PC-9 (cell line): ENCODE data around the gene OR4D2. TPM values are rescaled to one million over a fixed set of nuclear protein-coding genes. Genes with fewer than 3 reads are reported as not detected.

ENCODE experiments used
- BruUV-seq: library from RNA; stranded (reverse); fragments of 400-500 nt; replicated peaks from 2 replicates; lab custom pipeline; 2021; lab: Mats Ljungman, UMichigan
- CTCF ChIA-PET: fragments of 300-600 bp; sonication (Branson Sonifier 250); formaldehyde crosslinking; loops from one replicate; lab custom pipeline; 2022; ENCODE audit warnings: antibody characterized with exemption; lab: Charles Lee
- POLR2A ChIA-PET: fragments of 300-600 bp; sonication (Branson Sonifier 250); formaldehyde crosslinking; loops from one replicate; lab custom pipeline; 2022; ENCODE audit warnings: antibody characterized with exemption; ENCODE audit not compliant: unreplicated experiment; lab: Charles Lee
- DNase-seq, 2 experiments: peaks; one replicate each; pipeline versions ENCODE4 v3.0.0 to v3.0.0-alpha.2; 2015 to 2022; ENCODE audit warnings: mixed read lengths in 1 of 2
- H2AFZ ChIP-seq: fragments of 200-600 bp; sonication (generic); 2 replicates; pipeline ENCODE4 v1.8.1; 2017; ENCODE audit warnings: antibody characterized with exemption
- H3F3A ChIP-seq: fragments of 200-600 bp; sonication (generic); 2 replicates; pipeline ENCODE4 v1.8.1; 2017; ENCODE audit warnings: antibody characterized with exemption, mild to moderate bottlenecking, low read depth; ENCODE audit not compliant: insufficient read depth
- H3K27ac ChIP-seq: fragments of 200-600 bp; sonication (generic); 2 replicates; pipeline ENCODE4 v1.6.1; 2016; ENCODE audit warnings: mixed run types
- H3K27me3 ChIP-seq: fragments of 200-600 bp; sonication (generic); 2 replicates; pipeline ENCODE4 v1.6.1; 2016; ENCODE audit warnings: low read depth, mixed run types; ENCODE audit not compliant: insufficient read depth
- H3K36me3 ChIP-seq: fragments of 200-600 bp; sonication (generic); 2 replicates; pipeline ENCODE4 v1.6.1; 2016; ENCODE audit warnings: low read depth, mixed run types
- H3K4me1 ChIP-seq: fragments of 200-600 bp; sonication (generic); replicated peaks from 2 replicates; pipeline ENCODE4 v1.6.1; 2016; ENCODE audit warnings: mixed run types; ENCODE audit not compliant: insufficient read depth
- H3K4me2 ChIP-seq: fragments of 200-600 bp; sonication (generic); 2 replicates; pipeline ENCODE4 v1.6.1; 2017; ENCODE audit warnings: mixed run types
- H3K4me3 ChIP-seq: fragments of 200-600 bp; sonication (generic); 2 replicates; pipeline ENCODE4 v1.6.1; 2016; ENCODE audit warnings: mixed run types
- H3K79me2 ChIP-seq: fragments of 200-600 bp; sonication (generic); 2 replicates; pipeline ENCODE4 v1.6.1; 2017; ENCODE audit warnings: low read depth, mixed run types
- H3K9me2 ChIP-seq: fragments of 200-600 bp; sonication (generic); 2 replicates; pipeline ENCODE4 v1.8.1; 2017; ENCODE audit warnings: mild to moderate bottlenecking; ENCODE audit not compliant: insufficient read depth
- H3K9me3 ChIP-seq: fragments of 200-600 bp; sonication (generic); 2 replicates; pipeline ENCODE4 v1.8.1; 2016; ENCODE audit warnings: low read depth; ENCODE audit not compliant: insufficient read depth
- H4K20me1 ChIP-seq: fragments of 200-600 bp; sonication (generic); 2 replicates; pipeline ENCODE4 v1.8.1; 2017; ENCODE audit not compliant: insufficient read depth
- EZH2 ChIP-seq: fragments of 200-600 bp; sonication (generic); IDR thresholded peaks from 2 replicates; pipeline ENCODE4 v1.8.0; 2017; ENCODE audit warnings: antibody characterized with exemption, low read depth
- intact Hi-C: fragments of 100-400 bp; cut with micrococcal nuclease; formaldehyde crosslinking; loops from one replicate; pipeline ENCODE4 v1.10.0; 2022; ENCODE audit not compliant: unreplicated experiment
- total RNA-seq: library from RNA; stranded (reverse); gene quantifications from 2 replicates; pipeline ENCODE4 v1.2.3, GENCODE V29; 2021
- TF ChIP-seq, protein P1 (sequence below): fragments of 200-600 bp; sonication (generic); conservative IDR thresholded peaks from 2 replicates; pipeline ENCODE4 v1.6.1; 2017; ENCODE audit warnings: mixed run types, antibody characterized with exemption, mild to moderate bottlenecking, moderate library complexity

The OR4D2 gene
- total RNA-seq, 1 experiment from 2014 or later: not detected

DNA sequence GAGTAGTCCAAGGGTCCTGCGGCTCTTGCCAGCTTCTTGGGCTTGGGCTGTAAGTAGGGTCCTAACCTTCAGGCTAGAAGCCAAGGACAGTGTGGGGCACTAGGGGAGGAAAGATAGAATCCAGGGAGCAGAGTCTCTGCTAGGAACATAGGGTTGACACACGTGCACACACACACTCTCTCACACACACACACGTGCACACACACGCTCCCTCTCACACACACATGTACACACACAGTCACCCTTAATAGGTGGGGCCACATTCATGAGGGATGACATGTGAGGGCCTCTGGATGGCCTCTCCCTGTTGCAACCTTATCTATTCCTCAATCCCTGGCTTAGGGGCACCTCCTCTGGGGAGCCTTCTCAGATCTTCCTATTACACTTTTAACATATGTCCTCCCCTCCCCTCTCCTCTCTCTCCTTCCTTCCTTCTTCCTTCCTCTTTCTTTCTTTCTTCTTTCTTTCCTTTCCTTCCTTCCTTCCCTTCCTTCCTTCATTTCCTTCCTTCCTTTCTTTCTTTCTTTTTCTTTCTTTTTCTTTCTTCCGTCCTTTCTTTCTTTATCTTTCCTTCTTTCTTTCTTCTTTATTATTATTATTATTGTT, 28.8 kb downstream of the OR4D2 start:
- no peaks in the 10 kb centered on the region for H3K36me3 ChIP-seq
- H3K27me3 ChIP-seq: peaks cover 96% of the 10 kb centered on the region
- H3K9me2 ChIP-seq: no peaks in the 10 kb centered on the region
- peak in 1 of 2 experiments; percentile 31 for DNase-seq
- H4K20me1 ChIP-seq: no peaks in the 10 kb centered on the region
- no peak overlapping the region for H3K4me3 ChIP-seq
- no peak overlapping the region for H3K27ac ChIP-seq
- no peaks in the 10 kb centered on the region for H3K4me1 ChIP-seq
- H3F3A ChIP-seq: no peaks in the 10 kb centered on the region
- H3K79me2 ChIP-seq: no peaks in the 10 kb centered on the region
- intact Hi-C loops: no loop called here
- H3K9me3 ChIP-seq: no peaks in the 10 kb centered on the region
- no peak overlapping the region for H2AFZ ChIP-seq
- no peak overlapping the region for H3K4me2 ChIP-seq
- ChIA-PET POLR2A (no interaction called here), CTCF (no interaction called here)
- BruUV-seq: no TSS peak
- TF ChIP-seq, protein P1, sequence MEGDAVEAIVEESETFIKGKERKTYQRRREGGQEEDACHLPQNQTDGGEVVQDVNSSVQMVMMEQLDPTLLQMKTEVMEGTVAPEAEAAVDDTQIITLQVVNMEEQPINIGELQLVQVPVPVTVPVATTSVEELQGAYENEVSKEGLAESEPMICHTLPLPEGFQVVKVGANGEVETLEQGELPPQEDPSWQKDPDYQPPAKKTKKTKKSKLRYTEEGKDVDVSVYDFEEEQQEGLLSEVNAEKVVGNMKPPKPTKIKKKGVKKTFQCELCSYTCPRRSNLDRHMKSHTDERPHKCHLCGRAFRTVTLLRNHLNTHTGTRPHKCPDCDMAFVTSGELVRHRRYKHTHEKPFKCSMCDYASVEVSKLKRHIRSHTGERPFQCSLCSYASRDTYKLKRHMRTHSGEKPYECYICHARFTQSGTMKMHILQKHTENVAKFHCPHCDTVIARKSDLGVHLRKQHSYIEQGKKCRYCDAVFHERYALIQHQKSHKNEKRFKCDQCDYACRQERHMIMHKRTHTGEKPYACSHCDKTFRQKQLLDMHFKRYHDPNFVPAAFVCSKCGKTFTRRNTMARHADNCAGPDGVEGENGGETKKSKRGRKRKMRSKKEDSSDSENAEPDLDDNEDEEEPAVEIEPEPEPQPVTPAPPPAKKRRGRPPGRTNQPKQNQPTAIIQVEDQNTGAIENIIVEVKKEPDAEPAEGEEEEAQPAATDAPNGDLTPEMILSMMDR: no peak
- no peak for TF ChIP-seq EZH2

DNA sequence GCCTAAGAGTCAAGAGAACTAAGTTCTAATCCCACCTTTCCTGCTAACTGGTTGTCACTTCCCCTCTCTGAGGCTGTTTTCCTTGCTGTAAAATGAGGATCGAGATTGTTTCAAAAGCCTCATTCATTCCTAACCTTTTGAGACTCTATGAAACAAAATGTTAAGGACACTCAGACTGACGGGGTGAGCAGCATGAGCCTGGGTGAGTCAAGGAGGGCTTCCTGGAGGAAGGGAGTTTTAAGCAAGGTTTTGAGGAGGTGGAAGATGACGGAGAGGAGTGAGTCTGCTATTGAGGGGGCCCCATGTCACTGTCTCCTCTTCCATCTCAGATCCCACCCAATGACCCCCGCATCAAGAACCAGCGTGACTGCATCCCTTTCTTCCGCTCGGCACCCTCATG, 29.8 kb downstream of the OR4D2 start:
- Histone ChIP-seq H3K4me3 (no peak overlapping the region), H3K4me1 (no peaks in the 10 kb centered on the region), H3K27ac (no peak overlapping the region), H3K27me3 (peaks cover 88% of the 10 kb centered on the region), H3K79me2 (no peaks in the 10 kb centered on the region), H3K4me2 (no peak overlapping the region), H4K20me1 (no peaks in the 10 kb centered on the region), H3K9me3 (no peaks in the 10 kb centered on the region), H3K9me2 (no peaks in the 10 kb centered on the region), H3F3A (no peaks in the 10 kb centered on the region), H2AFZ (no peak overlapping the region), H3K36me3 (no peaks in the 10 kb centered on the region)
- intact Hi-C loops: no loop called here
- BruUV-seq: no TSS peak
- ChIA-PET CTCF (no interaction called here), POLR2A (no interaction called here)
- TF ChIP-seq, protein P1: no peak
- TF ChIP-seq EZH2: no peak
- DNase-seq: no peak

DNA sequence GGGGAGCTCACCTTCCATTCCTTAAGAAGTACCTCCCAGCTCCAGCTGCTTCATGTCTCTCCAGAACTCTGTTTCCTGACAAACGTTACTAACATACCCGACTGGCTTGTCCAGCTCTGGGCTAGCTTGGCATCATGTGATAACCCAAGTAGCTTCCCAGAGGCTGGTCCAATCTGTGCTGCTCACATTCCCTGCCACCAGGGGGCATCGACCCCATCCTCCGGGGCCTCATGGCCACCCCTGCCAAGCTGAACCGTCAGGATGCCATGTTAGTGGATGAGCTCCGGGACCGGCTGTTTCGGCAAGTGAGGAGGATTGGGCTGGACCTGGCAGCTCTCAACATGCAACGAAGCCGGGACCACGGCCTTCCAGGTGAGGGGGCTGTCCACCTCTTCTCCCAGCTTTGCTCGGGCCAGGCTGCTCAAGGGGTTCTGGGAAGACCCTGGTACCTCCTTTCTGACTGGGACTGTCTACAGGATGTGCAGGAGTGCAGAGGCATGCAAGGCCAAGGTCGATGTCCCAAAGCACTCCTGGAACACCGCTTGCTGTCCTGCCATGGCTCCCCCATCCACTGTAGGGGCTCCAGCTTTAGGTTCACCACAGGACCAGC, 33.3 kb downstream of the OR4D2 start:
- no peaks in the 10 kb centered on the region for H3K9me3 ChIP-seq
- peak; percentile 53 to 65 for DNase-seq
- H3K36me3 ChIP-seq: no peaks in the 10 kb centered on the region
- no TSS peak for BruUV-seq
- no peak overlapping the region for H3K4me3 ChIP-seq
- no peak overlapping the region for H3K27ac ChIP-seq
- no peak overlapping the region for H3K4me2 ChIP-seq
- ChIA-PET POLR2A (interaction anchor here (0.6 kb wide), 1 partner anchor 526 kb away, joined by 3 read pairs; no protein-coding TSS in a partner anchor), CTCF (interaction anchor here (0.7 to 2.4 kb wide), 3 partner anchors 9 to 344 kb away, joined by 3 to 6 read pairs (median 4); no protein-coding TSS in a partner anchor)
- no peaks in the 10 kb centered on the region for H4K20me1 ChIP-seq
- peaks cover 57% of the 10 kb centered on the region for H3K27me3 ChIP-seq
- intact Hi-C loops: no loop called here
- no peaks in the 10 kb centered on the region for H3K9me2 ChIP-seq
- no peaks in the 10 kb centered on the region for H3K4me1 ChIP-seq
- no peaks in the 10 kb centered on the region for H3F3A ChIP-seq
- H2AFZ ChIP-seq: no peak overlapping the region
- TF ChIP-seq EZH2: no peak
- TF ChIP-seq, protein P1: peak; percentile 68
- H3K79me2 ChIP-seq: no peaks in the 10 kb centered on the region
